ENCODE measurements around the gene PNPLA3.
A peak's percentile ranks its signal among the peaks of the same experiment; 100 is the strongest.

Gene PNPLA3

GRCh38 chr22:43951966-43952365, 28.4 kb downstream of the PNPLA3 start:
- in situ Hi-C loops (cut with MboI; ENCODE audit: low sequenced_read_pairs) = no loop called here
- no peaks in the 10 kb centered on the region for H3K36me3 ChIP-seq (replicated peaks)
- DNase-seq (ENCODE audit: low spot score in 2 of 2) = no peak
- no peak overlapping the region for H3K4me3 ChIP-seq
- H3K9me3 ChIP-seq = no peaks in the 10 kb centered on the region
- H3K4me1 ChIP-seq = peaks cover 15% of the 10 kb centered on the region
- H3K27me3 ChIP-seq (ENCODE audit: low read depth) = no peaks in the 10 kb centered on the region

DNA sequence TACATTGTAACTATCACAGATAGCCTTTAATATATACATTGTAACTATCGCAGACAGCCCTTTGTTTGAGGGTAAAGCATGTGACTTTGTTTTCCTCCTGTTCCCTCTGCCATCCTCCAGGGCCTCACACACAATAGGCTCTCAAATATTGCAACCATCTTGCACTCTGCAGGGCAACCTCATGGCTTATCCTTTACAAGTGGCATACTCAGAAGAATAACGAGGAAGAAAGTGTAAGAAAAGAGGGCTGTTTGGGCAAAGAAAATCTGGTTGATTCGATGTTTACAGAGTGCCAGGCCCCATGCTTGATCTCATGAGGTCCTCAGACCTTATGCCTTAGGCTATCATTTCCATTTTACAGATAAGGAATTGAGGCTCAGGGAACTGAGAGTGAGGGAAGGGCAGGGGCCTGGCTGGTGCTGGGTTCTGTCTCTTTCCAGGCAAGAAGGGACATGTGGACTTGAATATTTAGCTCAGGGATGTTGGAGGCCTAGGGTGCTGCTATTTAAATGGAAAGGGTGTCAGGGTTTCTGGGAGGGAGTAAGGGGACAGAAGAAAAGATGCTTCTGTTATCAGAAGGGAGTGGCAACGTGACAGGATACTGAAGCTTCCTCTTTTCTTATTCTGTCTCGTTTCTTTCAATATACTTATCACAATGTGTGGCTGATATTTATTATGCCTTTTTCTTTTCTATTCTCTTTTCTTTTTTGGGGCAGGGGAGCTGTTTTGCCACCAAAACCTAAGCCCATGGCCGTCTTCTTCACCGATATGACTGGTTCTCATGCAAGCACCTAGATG, 30.6 kb downstream of the PNPLA3 start:
- H3K36me3 ChIP-seq (replicated peaks) = no peaks in the 10 kb centered on the region
- H3K4me1 ChIP-seq = peaks cover 15% of the 10 kb centered on the region
- no peak for DNase-seq (ENCODE audit: low spot score in 2 of 2)
- in situ Hi-C loops (cut with MboI; ENCODE audit: low sequenced_read_pairs) = no loop called here
- no peaks in the 10 kb centered on the region for H3K9me3 ChIP-seq
- H3K27me3 ChIP-seq (ENCODE audit: low read depth) = no peaks in the 10 kb centered on the region
- H3K4me3 ChIP-seq = peak overlapping the region; percentile 91

GRCh38 chr22:43955040-43955882, 31.7 kb downstream of the PNPLA3 start, which contains the start of gene SAMM50:
Gene SAMM50, plus strand, starts transcription at chr22:43955442. Its CDS starts 136 bp downstream, at chr22:43955578.
- no peaks in the 10 kb centered on the region for H3K9me3 ChIP-seq
- no peaks in the 10 kb centered on the region for H3K36me3 ChIP-seq (replicated peaks)
- H3K4me3 ChIP-seq = peak within 1 kb of the TSS; percentile 91
- no peaks in the 10 kb centered on the region for H3K27me3 ChIP-seq (ENCODE audit: low read depth)
- peaks cover 15% of the 10 kb centered on the region for H3K4me1 ChIP-seq
- in situ Hi-C loops (cut with MboI; ENCODE audit: low sequenced_read_pairs) = no loop called here
- DNase-seq (ENCODE audit: low spot score in 2 of 2) = peak; percentile 89 to 95

GRCh38 chr22:43955883-43956782, 32.5 kb downstream of the PNPLA3 start:
- no peak for DNase-seq (ENCODE audit: low spot score in 2 of 2)
- Histone ChIP-seq H3K4me3 (peak overlapping the region; percentile 91), H3K27me3 (ENCODE audit: low read depth) (no peaks in the 10 kb centered on the region), H3K36me3 (replicated peaks) (no peaks in the 10 kb centered on the region), H3K4me1 (peaks cover 15% of the 10 kb centered on the region), H3K9me3 (no peaks in the 10 kb centered on the region)
- in situ Hi-C loops (cut with MboI; ENCODE audit: low sequenced_read_pairs) = no loop called here

GRCh38 chr22:43956805-43957463, 33.3 kb downstream of the PNPLA3 start:
- Histone ChIP-seq H3K4me1 (peaks cover 15% of the 10 kb centered on the region), H3K36me3 (replicated peaks) (no peaks in the 10 kb centered on the region), H3K27me3 (ENCODE audit: low read depth) (no peaks in the 10 kb centered on the region), H3K9me3 (no peaks in the 10 kb centered on the region), H3K4me3 (peak overlapping the region; percentile 91)
- no peak for DNase-seq (ENCODE audit: low spot score in 2 of 2)
- in situ Hi-C loops (cut with MboI; ENCODE audit: low sequenced_read_pairs) = no loop called here

DNA sequence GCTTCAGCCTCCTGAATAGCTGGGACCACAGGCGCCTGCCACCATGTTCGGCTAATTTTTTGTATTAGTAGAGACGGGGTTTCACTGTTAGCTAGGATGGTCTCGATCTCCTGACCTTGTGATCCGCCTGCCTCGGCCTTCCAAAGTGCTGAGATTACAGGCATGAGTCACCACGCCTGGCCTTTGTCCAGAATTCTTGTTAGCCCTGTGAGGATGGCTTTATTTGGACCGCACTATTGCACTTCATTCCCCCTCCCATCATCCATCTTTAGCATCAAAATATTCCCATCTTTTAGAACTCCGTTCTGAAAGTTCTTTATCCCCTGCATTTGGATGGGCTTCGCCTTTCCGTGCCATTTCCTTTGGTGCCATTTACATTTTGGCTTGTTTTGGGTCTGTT, 34.3 kb downstream of the PNPLA3 start:
- Histone ChIP-seq H3K9me3 (no peaks in the 10 kb centered on the region), H3K4me3 (no peak overlapping the region), H3K4me1 (peaks cover 15% of the 10 kb centered on the region), H3K36me3 (replicated peaks) (no peaks in the 10 kb centered on the region), H3K27me3 (ENCODE audit: low read depth) (no peaks in the 10 kb centered on the region)
- in situ Hi-C loops (cut with MboI; ENCODE audit: low sequenced_read_pairs) = no loop called here
- DNase-seq (ENCODE audit: low spot score in 2 of 2) = no peak

GRCh38 chr22:43964314-43964857, 40.8 kb downstream of the PNPLA3 start:
- DNase-seq (ENCODE audit: low spot score in 2 of 2) = no peak
- Histone ChIP-seq H3K9me3 (no peaks in the 10 kb centered on the region), H3K4me1 (no peaks in the 10 kb centered on the region), H3K27me3 (ENCODE audit: low read depth) (no peaks in the 10 kb centered on the region), H3K36me3 (replicated peaks) (peaks cover 38% of the 10 kb centered on the region), H3K4me3 (no peak overlapping the region)
- in situ Hi-C loops (cut with MboI; ENCODE audit: low sequenced_read_pairs) = no loop called here

- no peaks in the 10 kb centered on the region for H3K27me3 ChIP-seq (ENCODE audit: low read depth)
- in situ Hi-C loops (cut with MboI; ENCODE audit: low sequenced_read_pairs) = no loop called here
- H3K4me3 ChIP-seq = no peak overlapping the region
- no peaks in the 10 kb centered on the region for H3K4me1 ChIP-seq
- no peaks in the 10 kb centered on the region for H3K9me3 ChIP-seq
- peaks cover 45% of the 10 kb centered on the region for H3K36me3 ChIP-seq (replicated peaks)
- DNase-seq (ENCODE audit: low spot score in 2 of 2) = no peak
Measured at GRCh38 chr22:43967069-43967468, 43.5 kb downstream of the PNPLA3 start.

GRCh38 chr22:43968614-43969013, 45.0 kb downstream of the PNPLA3 start:
- Histone ChIP-seq H3K4me1 (no peaks in the 10 kb centered on the region), H3K27me3 (ENCODE audit: low read depth) (no peaks in the 10 kb centered on the region), H3K4me3 (no peak overlapping the region), H3K36me3 (replicated peaks) (peaks cover 56% of the 10 kb centered on the region), H3K9me3 (no peaks in the 10 kb centered on the region)
- in situ Hi-C loops (cut with MboI; ENCODE audit: low sequenced_read_pairs) = no loop called here
- DNase-seq (ENCODE audit: low spot score in 2 of 2) = no peak

DNA sequence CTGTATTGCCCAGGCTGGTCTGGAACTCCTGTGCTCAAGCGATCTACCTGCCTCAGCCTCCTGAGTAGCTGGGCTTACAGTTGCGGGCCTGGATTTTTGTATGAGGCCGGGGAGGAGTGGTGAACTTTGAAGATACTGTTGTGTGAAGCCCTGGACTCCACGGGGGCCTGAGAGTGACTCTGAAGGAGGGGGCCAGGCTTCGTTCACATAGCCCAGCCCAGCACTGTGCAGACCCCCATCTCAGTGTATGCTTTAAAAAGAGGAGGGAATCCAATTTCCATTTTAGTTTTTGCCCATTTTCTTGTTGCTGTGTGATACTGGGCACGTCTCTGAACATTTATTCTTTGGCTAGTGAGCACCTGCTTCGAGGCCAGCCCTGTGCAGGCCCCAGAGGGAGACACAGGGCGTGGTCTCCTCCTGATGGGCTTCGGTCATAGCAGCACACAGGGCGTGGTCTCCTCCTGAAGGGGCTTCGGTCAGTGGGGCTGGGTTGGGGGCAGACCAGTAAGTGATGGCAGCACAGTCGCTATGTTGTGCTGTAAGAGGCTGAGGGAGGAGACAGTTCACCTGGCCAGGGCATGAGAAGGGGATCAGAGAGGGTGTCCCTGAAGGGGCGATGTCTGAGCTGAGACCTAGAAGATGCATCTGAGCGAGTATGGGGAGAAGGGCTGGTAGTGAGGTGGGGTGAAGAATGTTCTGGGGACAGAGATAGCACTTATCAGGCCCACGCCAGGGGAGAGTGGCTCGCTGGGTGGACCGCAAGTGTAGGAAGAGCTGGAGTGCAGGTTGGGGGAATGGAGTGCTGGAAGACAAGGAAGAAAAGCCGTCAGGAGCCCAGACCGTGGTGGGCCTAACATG, 45.6 kb downstream of the PNPLA3 start:
- no peaks in the 10 kb centered on the region for H3K9me3 ChIP-seq
- in situ Hi-C loops (cut with MboI; ENCODE audit: low sequenced_read_pairs) = no loop called here
- no peaks in the 10 kb centered on the region for H3K27me3 ChIP-seq (ENCODE audit: low read depth)
- DNase-seq (ENCODE audit: low spot score in 2 of 2) = no peak
- H3K4me3 ChIP-seq = no peak overlapping the region
- no peaks in the 10 kb centered on the region for H3K4me1 ChIP-seq
- H3K36me3 ChIP-seq (replicated peaks) = peaks cover 52% of the 10 kb centered on the region

GRCh38 chr22:43969989-43970755, 46.6 kb downstream of the PNPLA3 start:
- DNase-seq (ENCODE audit: low spot score in 2 of 2) = no peak
- in situ Hi-C loops (cut with MboI; ENCODE audit: low sequenced_read_pairs) = no loop called here
- Histone ChIP-seq H3K36me3 (replicated peaks) (peaks cover 49% of the 10 kb centered on the region), H3K4me3 (no peak overlapping the region), H3K9me3 (no peaks in the 10 kb centered on the region), H3K27me3 (ENCODE audit: low read depth) (no peaks in the 10 kb centered on the region), H3K4me1 (no peaks in the 10 kb centered on the region)

DNA sequence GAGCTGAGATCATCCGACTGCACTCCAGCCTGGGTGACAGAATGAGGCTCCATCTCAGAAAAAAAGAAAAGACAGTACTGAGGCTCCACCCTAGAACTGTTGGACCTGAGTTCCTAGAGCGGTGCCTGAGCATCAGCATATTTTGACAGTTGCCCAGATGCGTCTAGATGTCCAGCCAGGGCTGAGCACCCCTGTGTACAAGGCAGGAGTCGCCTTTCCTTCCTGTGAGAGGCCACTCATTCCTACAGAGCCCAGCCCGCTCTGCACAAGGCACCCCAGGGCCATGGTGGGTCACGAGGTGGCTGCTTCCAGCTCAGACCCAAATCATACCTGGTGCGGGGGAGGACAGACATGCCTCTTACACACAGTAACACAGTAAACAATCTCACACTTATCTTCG, 47.5 kb downstream of the PNPLA3 start:
- Histone ChIP-seq H3K4me3 (no peak overlapping the region), H3K27me3 (ENCODE audit: low read depth) (no peaks in the 10 kb centered on the region), H3K36me3 (replicated peaks) (peaks cover 47% of the 10 kb centered on the region), H3K4me1 (no peaks in the 10 kb centered on the region), H3K9me3 (no peaks in the 10 kb centered on the region)
- DNase-seq (ENCODE audit: low spot score in 2 of 2) = no peak
- in situ Hi-C loops (cut with MboI; ENCODE audit: low sequenced_read_pairs) = no loop called here
